Erythroblast (primary cell): ENCODE data around the gene SGSM1.

Experiments
- GATA1 ChIP-seq: IDR thresholded peaks from 2 replicates; pipeline ENCODE4 v1.6.1; 2011; ENCODE audit warnings: low read depth, mild to moderate bottlenecking, control low read depth, low read length, moderate library complexity
- POLR2A ChIP-seq: IDR thresholded peaks from 2 replicates; pipeline ENCODE4 v1.6.1; 2011; ENCODE audit warnings: mild to moderate bottlenecking, low read length

GRCh38 chr22:24878969-24879368 lies 73.0 kb downstream of the SGSM1 start:
- TF ChIP-seq POLR2A = no peak
- no peak for TF ChIP-seq GATA1
